ENCODE results near the gene DDX24. TPM values are rescaled to one million over a fixed set of nuclear protein-coding genes. Genes with fewer than 3 reads are reported as not detected.

Gene DDX24
- total and polyA plus RNA-seq, 9 of the 15 experiments (the other 6 are each of a cell fraction or from before 2014, with no cell fraction given), result 82.4 to 175 (median 122) TPM

GRCh38 chr14:94026173-94026888 lies 54.7 kb downstream of the DDX24 start, which contains the start of gene OTUB2 (continued):
- TF ChIP-seq SMAD1 (IDR thresholded peaks at IDR 0.05; ENCODE audit: low read depth, low read length, partially characterized antibody) (no peak), SMAD4 (CRISPR knock-in tag; conservative IDR thresholded peaks at IDR 0.05) (no peak), E2F8 (IDR thresholded peaks at IDR 0.05; ENCODE audit: low read depth, partially characterized antibody) (peak; percentile 28), DMBX1 (CRISPR knock-in tag; IDR thresholded peaks at IDR 0.05; ENCODE audit: borderline replicate concordance) (no peak), KAT8 (IDR thresholded peaks at IDR 0.05; ENCODE audit: low read depth) (no peak), PRPF4 (IDR thresholded peaks at IDR 0.05; ENCODE audit: insufficient read depth, low read depth, low read length, poor library complexity, severe bottlenecking) (no peak), HOXB6 (CRISPR knock-in tag; IDR thresholded peaks at IDR 0.05; ENCODE audit: borderline replicate concordance) (no peak), KDM2B (CRISPR knock-in tag; IDR thresholded peaks at IDR 0.05) (no peak), CSDE1 (IDR thresholded peaks at IDR 0.05) (no peak), ZNF165 (CRISPR knock-in tag; IDR thresholded peaks at IDR 0.05; ENCODE audit: borderline replicate concordance) (no peak), TARDBP (IDR thresholded peaks at IDR 0.05) (no peak), BRF2 (IDR thresholded peaks at IDR 0.05; ENCODE audit: borderline replicate concordance, insufficient read depth, insufficient read length) (no peak), CTBP1 (IDR thresholded peaks at IDR 0.05; ENCODE audit: borderline replicate concordance) (no peak), E4F1 (CRISPR knock-in tag; IDR thresholded peaks at IDR 0.05; ENCODE audit: borderline replicate concordance) (no peak), SIRT6 (IDR thresholded peaks at IDR 0.05; ENCODE audit: low read depth, low read length) (no peak), FOS (IDR thresholded peaks at IDR 0.05; ENCODE audit: extremely low read depth, insufficient read length) (peak; percentile 88), ZC3H8 (IDR thresholded peaks at IDR 0.05) (no peak), PHTF2 (CRISPR knock-in tag; IDR thresholded peaks at IDR 0.05) (no peak), ESRRB (CRISPR knock-in tag; IDR thresholded peaks at IDR 0.05; ENCODE audit: borderline replicate concordance) (no peak), TFAP4 (CRISPR knock-in tag; IDR thresholded peaks at IDR 0.05; ENCODE audit: borderline replicate concordance) (no peak)
